GM12891 (cell line): ENCODE results near the gene IFT80.
A peak's percentile ranks its signal among the peaks of the same experiment; 100 is the strongest.
"Not testable (repeated sequence)": the region's sequence is repeated elsewhere in the genome, so short reads cannot be mapped to it uniquely, and the experiment has no call there.

Experiments
- DNase-seq: peaks from one replicate; pipeline ENCODE4 v3.0.0; 2011; ENCODE audit warnings: low spot score; ENCODE audit not compliant: insufficient read length
- FAIRE-seq: peaks from 2 replicates; lab custom pipeline; 2011; peaks lifted over from hg19 to GRCh38; lab: Jason Lieb, UNC
- PAX5 ChIP-seq: IDR thresholded peaks from 2 replicates; pipeline ENCODE4 v1.6.1; 2011; ENCODE audit warnings: low read length, moderate library complexity, mild to moderate bottlenecking; ENCODE audit not compliant: insufficient read depth, severe bottlenecking
- POLR2A ChIP-seq: IDR thresholded peaks from 2 replicates; pipeline ENCODE4 v1.6.1; 2011; ENCODE audit warnings: low read depth, low read length, control low read depth
- POLR2AphosphoS5 ChIP-seq: IDR thresholded peaks from 2 replicates; pipeline ENCODE4 v1.6.1; 2011; ENCODE audit warnings: low read depth, low read length, control low read depth
- POU2F2 ChIP-seq: IDR thresholded peaks from 2 replicates; pipeline ENCODE4 v1.6.1; 2011; ENCODE audit warnings: low read depth, mild to moderate bottlenecking, control low read depth, low read length, moderate library complexity
- SPI1 ChIP-seq: IDR thresholded peaks from 2 replicates; pipeline ENCODE4 v1.6.1; 2011; ENCODE audit warnings: low read depth, low read length, control low read depth
- TAF1 ChIP-seq: IDR thresholded peaks from 2 replicates; pipeline ENCODE4 v1.6.1; 2011; ENCODE audit warnings: low read depth, low read length, control low read depth

IFT80 gene

DNA sequence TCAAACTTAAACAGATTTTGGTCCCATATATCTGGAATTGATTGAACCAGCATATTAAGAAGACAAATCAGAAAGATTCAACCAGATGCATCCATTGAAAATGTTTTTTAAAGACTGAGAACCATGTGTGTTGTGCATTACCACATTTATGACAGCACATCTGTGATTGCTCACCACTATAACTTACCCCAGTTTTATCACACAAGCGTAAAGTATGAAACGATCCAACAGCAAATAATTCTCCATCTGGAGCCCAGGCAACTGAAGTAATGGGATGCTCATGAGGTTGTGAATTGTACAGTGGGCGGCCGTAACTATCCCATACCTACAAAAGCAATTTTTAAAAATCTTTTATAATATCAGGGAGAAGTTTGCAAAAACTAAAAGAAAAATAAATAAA lies 43.2 kb downstream of the IFT80 start:
- no peak for TF ChIP-seq TAF1
- no peak for TF ChIP-seq POLR2A
- TF ChIP-seq POU2F2: no peak
- no peak for TF ChIP-seq POLR2AphosphoS5
- TF ChIP-seq SPI1: no peak
- no peak for TF ChIP-seq PAX5
- FAIRE-seq (no peak), DNase-seq (no peak)

DNA sequence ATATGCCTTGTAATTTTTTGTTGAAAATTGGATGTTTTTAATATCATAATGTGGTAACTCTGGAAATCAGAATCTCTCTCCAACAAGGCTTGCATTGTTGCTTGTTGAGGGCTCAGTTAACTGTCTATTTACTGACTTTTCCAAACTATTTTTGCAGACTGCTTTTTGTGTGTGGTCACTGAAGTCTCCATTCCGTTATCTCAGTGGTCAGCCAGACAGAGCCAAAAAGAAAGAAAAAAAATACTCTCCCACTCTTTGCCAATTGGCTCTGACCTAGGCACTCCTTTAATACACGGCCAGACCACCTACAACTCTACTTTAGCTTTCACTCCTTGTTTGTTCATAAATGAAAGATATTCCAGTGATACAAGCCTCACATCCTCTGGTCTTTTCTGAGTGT lies 52.5 kb downstream of the IFT80 start:
- TF ChIP-seq POLR2AphosphoS5 (no peak), TAF1 (no peak), POU2F2 (no peak), POLR2A (no peak), PAX5 (no peak), SPI1 (no peak)
- no peak for DNase-seq
- no peak for FAIRE-seq

DNA sequence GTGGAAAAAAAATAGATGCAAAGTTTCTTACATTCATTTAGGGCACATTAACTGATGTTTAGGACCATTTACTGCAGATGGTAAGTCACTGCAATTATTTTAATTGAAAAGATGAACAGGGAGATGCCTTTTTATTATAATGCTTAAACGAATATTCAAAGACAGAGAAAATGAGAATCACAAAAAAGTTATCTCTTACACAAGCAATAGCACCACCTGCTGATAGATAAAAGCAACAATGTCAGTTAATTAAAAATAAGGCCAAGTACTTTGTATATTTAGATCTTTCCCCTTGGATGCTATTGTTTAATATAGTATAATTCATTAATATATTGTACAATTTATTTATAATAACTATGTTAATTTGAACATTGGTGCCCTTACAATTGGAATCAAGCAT lies 55.9 kb downstream of the IFT80 start:
- FAIRE-seq (no peak), DNase-seq (no peak)
- TF ChIP-seq PAX5: no peak
- TF ChIP-seq SPI1: no peak
- no peak for TF ChIP-seq POLR2AphosphoS5
- TF ChIP-seq TAF1: no peak
- TF ChIP-seq POU2F2: no peak
- no peak for TF ChIP-seq POLR2A

DNA sequence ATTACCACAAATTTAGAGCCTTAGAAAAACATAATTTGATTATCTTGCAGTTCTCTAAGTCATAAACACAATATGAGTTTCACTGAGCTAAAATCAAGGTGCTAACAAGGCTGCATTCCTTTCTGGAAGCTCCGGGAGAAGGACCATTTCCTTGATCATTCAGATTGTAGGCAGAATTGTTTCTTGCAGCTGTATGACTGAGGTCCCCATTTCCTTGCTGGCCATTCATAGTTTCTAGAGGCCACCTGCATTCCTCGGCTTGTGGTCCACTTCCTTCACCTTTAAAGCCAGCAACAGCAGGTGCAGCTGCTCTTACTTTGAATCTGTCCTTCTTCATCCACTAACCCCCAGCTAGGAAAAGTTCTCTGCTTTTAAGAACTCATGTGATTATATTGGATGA lies 58.7 kb downstream of the IFT80 start:
- no peak for FAIRE-seq

DNA sequence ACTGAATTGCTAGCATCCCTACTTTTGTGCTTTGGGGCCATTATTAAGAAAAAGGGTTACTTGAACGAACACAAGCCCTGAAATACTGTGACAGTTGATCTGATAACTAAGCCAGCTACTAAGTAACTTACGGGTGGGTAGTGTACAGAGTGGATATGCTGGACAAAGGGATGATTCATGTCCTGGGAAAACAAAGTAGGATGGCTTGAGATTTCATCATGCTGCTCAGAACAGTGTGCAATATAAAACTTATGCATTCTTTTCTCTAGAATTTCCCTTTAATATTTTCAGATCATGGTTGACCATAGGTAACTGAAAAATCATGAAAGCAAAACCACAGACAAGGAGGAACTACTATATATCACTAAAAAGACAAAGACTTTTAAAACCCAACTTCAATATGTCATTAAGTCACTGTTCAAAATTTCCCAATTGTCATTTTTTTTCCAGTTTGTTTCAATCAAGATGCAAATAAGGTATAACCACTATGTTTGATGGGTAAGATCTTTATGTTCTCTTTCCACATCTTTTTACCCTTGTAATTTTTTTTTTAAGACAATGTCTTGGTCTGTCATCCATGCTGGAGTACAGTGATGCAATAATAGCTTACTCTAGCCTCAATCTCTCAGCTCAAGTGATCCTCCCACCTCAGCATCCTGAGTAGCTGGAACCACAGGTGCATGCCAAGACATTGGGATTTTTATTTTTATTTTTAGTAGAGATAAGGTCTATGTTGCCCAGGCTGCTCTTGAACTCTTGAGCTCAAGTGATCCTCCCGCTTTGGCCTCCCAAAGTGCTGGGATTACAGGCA lies 67.7 kb downstream of the IFT80 start:
- DNase-seq: no peak
- peak; percentile 35 for FAIRE-seq
- no peak for TF ChIP-seq POLR2A
- TF ChIP-seq PAX5: no peak
- no peak for TF ChIP-seq SPI1
- no peak for TF ChIP-seq TAF1
- TF ChIP-seq POU2F2: no peak
- TF ChIP-seq POLR2AphosphoS5: no peak

More for the DNA sequence above, 58.7 kb downstream of the IFT80 start:
- no peak for DNase-seq
- TF ChIP-seq POU2F2 (no peak), PAX5 (no peak), POLR2AphosphoS5 (no peak), SPI1 (no peak)

DNA sequence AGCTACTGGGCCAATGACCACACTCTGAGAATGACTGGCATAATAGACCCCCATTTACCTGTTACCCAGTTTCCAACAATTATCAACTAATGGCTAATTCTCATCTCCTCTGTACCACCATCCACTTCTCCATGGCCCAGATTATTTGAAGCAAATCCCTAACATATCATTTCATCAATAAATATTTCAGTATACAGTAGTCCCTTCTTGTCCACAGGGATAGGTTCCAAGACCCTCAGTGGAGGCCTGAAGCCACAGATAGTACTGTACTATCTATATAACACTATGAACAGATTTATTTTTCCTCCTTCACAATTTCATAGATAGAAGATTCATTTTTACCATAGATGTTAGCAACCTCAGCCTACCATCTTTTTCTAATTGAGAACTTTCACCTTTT lies 68.3 kb downstream of the IFT80 start:
- DNase-seq: no peak
- no peak for TF ChIP-seq POU2F2
- TF ChIP-seq POLR2AphosphoS5: no peak
- no peak for FAIRE-seq

DNA sequence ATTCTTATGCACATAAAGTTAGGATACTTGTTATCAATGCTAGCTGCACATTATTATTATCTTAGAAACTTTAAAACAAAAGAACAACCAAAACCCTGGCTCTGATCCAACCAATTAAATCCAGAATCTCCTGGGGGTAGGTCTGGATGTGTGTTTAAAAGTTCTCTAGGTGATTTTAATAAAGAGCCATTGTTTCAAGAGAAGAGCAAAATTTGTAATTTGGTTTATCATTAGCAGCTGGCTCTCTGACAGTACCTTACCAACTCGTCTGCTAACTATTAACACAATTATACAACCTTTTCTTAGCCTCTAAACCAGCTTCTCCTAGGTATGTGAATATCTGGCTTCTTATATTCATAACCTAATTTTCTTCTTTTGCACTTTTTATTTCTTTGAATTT lies 68.9 kb downstream of the IFT80 start:
- FAIRE-seq: no peak
- TF ChIP-seq POU2F2 (no peak), TAF1 (no peak), SPI1 (no peak), PAX5 (no peak), POLR2A (no peak), POLR2AphosphoS5 (no peak)
- DNase-seq: no peak

DNA sequence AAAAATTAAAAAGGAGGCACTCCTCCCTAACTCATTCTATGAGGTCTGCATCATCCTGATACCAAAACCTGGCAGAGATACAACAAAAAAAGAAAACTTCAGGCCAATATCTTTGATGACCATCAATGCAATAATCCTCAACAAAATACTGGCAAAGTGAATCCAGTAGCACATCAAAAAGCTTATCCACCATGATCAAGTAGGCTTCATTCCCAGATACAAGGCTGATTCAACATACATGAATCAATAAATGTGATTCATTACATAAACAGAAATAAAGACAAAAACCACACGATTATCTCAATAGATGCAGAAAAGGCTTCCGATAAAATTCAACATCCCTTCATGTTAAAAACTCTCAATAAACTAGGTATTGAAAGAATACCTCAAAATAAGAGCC lies 72.7 kb downstream of the IFT80 start:
- not testable (repeated sequence) for FAIRE-seq, DNase-seq

DNA sequence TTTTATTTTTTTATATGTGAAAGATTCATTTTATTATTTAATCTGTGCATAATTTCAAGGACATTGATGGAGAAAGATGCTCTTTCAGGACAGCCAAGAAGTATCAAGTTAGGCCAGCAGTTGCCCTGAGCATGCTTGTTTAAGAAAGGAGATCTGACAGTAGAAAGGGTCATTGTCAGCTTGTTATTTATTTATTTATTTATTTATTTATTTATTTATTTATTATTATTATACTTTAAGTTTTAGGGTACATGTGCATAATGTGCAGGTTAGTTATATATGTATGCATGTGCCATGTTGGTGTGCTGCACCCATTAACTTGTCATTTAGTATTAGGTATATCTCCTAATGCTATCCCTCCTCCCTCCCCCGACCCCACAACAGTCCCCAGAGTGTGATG lies 77.2 kb downstream of the IFT80 start:
- not testable (repeated sequence) for FAIRE-seq, DNase-seq

DNA sequence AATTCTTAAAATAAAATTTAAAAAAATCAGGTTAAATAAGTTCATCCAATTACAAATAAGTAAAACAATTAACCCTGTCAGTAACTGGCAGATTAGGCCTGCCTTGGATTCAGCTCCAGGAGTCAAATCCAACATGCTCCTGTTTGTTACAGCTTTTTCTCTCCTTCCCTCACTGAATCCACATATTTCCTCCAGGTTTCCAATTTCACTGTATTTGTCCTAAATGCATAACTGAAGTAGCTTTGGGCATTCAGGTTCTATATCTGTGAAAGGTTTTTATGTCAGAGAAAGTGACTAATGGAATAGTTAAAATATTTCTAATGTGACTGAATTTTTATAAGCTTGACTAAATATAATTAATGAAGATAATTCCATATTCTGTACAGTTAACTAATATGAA lies 79.7 kb downstream of the IFT80 start:
- FAIRE-seq: no peak
- TF ChIP-seq POLR2A (no peak), TAF1 (no peak), PAX5 (no peak), POU2F2 (no peak), POLR2AphosphoS5 (no peak), SPI1 (no peak)
- no peak for DNase-seq

DNA sequence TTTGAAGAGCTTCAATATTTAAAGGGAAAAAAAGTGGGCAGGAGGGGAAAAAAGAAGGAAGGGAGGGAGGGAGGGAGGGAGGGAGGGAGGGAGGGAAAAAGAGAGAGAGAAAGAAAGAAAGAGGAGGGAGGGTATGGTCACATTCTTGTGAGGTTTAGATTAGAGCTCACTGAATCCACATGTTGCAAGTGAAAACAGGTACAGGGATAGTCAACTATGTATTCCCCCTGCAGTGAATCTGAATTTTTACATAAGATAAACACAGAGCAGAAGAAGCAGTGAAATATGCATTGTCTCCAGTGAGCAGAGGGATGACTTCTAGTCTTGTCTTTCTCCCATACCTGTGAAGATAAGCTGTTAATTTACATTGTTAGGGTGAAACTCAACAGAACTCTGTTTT lies 84.0 kb downstream of the IFT80 start:
- TF ChIP-seq PAX5: no peak
- TF ChIP-seq TAF1: no peak
- no peak for TF ChIP-seq POLR2AphosphoS5
- no peak for TF ChIP-seq POU2F2
- FAIRE-seq: no peak
- DNase-seq: no peak
